Thyroid gland (tissue), 4 donors: ENCODE results near the gene ADAMTS12. TPM values are rescaled to one million over a fixed set of nuclear protein-coding genes. Genes with fewer than 3 reads are reported as not detected.

Source experiments
- DNase-seq, 2 donors: peaks; one replicate each; pipeline ENCODE4 v3.0.0-alpha.2; 2019
- H3K27ac ChIP-seq, 3 donors: fragments of 200-600 bp; sonication (generic); 1 replicate in 2 of 3; 2 replicates in 1 of 3; pipeline ENCODE4 v1.5.1; 2016 to 2019; ENCODE audit warnings: mild to moderate bottlenecking in 1 of 3, moderate library complexity in 1 of 3
- H3K27me3 ChIP-seq: fragments of 200-600 bp; sonication (generic); one replicate; pipeline ENCODE4 v1.5.1; 2019
- H3K36me3 ChIP-seq, 2 donors: fragments of 200-600 bp; sonication (generic); one replicate each; pipeline ENCODE4 v1.5.1; 2016 to 2019
- H3K4me1 ChIP-seq, 2 donors: fragments of 200-600 bp; sonication (generic); one replicate each; pipeline ENCODE4 v1.5.1; 2017 to 2019
- H3K4me3 ChIP-seq, 3 donors: fragments of 200-600 bp; sonication (generic); replicated peaks in 1 of 3; 1 replicate in 2 of 3; 2 replicates in 1 of 3; pipeline ENCODE4 v1.5.1; 2016; ENCODE audit warnings: mild to moderate bottlenecking in 1 of 3
- H3K9me3 ChIP-seq: fragments of 200-600 bp; sonication (generic); one replicate; pipeline ENCODE4 v1.5.1; 2017
- POLR2A ChIP-seq, 2 donors: fragments of 450-650 bp; IDR thresholded peaks; one replicate each; pipeline ENCODE4 v1.6.1; 2017; ENCODE audit warnings: antibody characterized with exemption in 2 of 2, mild to moderate bottlenecking in 2 of 2, moderate library complexity in 1 of 2
- WGBS, 2 donors: methylation state at CpG; one replicate each; pipeline ENCODE4 v1.1.5; 2017; 5-methylcytosine and 5-hydroxymethylcytosine counted together
- intact Hi-C: fragments of 100-400 bp; cut with DNase I; formaldehyde crosslinking; loops from one replicate; pipeline ENCODE4 v1.15.1; 2023
- total RNA-seq, 4 donors: library from RNA; depleted of rRNA; stranded (reverse); fragments of >200 nt; gene quantifications; one replicate each; pipeline ENCODE4 v1.2.3, GENCODE V29; 2016
- TF ChIP-seq, protein P1 (sequence below), 6 experiments: fragments of 200-600 bp in 3 of 6; fragments of 450-650 bp in 3 of 6; sonication (generic) in 3 of 6; IDR thresholded peaks; one replicate each; pipeline ENCODE4 v1.5.1; 2016 to 2019; ENCODE audit warnings: antibody characterized with exemption in 6 of 6, mild to moderate bottlenecking in 2 of 6, inconsistent platforms in 1 of 6, moderate library complexity in 1 of 6

The ADAMTS12 gene
- total RNA-seq, 4 donors from 2014 or later = 1.3 to 5.8 (median 2.3) TPM

DNA sequence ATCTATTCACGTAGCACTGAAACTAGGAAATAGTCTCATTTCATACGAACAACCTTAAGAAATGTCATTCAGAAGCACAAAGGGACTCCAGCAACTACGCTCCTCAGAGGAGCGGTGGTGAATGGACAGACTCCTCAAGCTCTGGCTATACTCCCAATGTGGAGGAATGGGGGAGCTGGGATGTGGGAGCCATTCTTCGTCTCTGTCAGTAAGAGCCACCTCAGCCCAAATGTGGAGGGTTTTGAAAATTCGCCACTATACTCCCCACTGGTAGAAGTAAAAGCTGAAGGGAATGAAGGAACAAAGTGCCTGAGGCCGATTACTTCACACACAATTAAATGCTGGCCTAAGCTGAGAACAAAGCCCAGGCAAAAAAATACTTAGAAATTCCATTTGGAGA, 96.3 kb downstream of the ADAMTS12 start:
- WGBS, 2 donors = 76 to 77% methylated on average over 7 of the region's 7 CpGs
- no peak overlapping the region for H3K27ac ChIP-seq
- TF ChIP-seq, protein P1, sequence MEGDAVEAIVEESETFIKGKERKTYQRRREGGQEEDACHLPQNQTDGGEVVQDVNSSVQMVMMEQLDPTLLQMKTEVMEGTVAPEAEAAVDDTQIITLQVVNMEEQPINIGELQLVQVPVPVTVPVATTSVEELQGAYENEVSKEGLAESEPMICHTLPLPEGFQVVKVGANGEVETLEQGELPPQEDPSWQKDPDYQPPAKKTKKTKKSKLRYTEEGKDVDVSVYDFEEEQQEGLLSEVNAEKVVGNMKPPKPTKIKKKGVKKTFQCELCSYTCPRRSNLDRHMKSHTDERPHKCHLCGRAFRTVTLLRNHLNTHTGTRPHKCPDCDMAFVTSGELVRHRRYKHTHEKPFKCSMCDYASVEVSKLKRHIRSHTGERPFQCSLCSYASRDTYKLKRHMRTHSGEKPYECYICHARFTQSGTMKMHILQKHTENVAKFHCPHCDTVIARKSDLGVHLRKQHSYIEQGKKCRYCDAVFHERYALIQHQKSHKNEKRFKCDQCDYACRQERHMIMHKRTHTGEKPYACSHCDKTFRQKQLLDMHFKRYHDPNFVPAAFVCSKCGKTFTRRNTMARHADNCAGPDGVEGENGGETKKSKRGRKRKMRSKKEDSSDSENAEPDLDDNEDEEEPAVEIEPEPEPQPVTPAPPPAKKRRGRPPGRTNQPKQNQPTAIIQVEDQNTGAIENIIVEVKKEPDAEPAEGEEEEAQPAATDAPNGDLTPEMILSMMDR (IDR thresholded peaks at IDR 0.05) = no peak
- TF ChIP-seq POLR2A (IDR thresholded peaks at IDR 0.05) = no peak
- no peaks in the 10 kb centered on the region for H3K36me3 ChIP-seq
- intact Hi-C loops = no loop called here
- no peaks in the 10 kb centered on the region for H3K4me1 ChIP-seq
- no peaks in the 10 kb centered on the region for H3K27me3 ChIP-seq
- H3K9me3 ChIP-seq = no peaks in the 10 kb centered on the region
- DNase-seq = no peak
- no peak overlapping the region for H3K4me3 ChIP-seq

DNA sequence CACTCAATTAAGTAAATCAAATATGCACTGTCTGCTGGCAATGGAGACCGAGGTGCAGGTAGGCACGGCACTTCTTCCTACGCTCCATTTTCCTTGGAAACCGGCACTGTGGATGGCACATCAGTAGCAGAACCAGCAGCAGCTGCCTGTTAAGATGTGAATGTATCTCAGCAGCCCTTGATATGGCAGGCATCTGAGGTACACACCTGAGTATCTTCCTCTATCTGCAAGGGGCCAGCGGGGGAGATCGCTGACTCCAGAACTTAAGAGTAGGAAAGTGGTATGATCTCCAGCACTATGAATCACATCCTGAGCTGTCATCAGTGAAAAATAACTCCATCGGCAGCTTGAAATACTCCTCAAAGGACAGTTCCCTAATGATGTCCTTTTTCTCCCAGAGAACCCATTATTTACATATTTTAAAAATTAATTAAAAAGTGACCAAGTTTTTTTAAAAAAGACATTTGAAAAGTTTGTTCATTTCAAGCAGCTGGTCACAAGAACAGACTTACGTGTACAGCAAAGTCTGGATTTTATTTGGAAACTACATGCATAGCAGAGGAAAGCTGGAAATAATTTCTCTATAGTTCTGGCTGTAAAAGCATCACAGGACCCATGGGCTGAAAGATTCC, 97.1 kb downstream of the ADAMTS12 start:
- Histone ChIP-seq H3K4me1 (no peaks in the 10 kb centered on the region), H3K9me3 (no peaks in the 10 kb centered on the region), H3K36me3 (no peaks in the 10 kb centered on the region), H3K27me3 (no peaks in the 10 kb centered on the region), H3K4me3 (no peak overlapping the region), H3K27ac (no peak overlapping the region)
- no peak for DNase-seq
- intact Hi-C loops = no loop called here
- 83 to 85% methylated on average over 8 of the region's 8 CpGs for WGBS, 2 donors
- TF ChIP-seq POLR2A (IDR thresholded peaks at IDR 0.05) = no peak
- TF ChIP-seq, protein P1 (IDR thresholded peaks at IDR 0.05) = no peak

DNA sequence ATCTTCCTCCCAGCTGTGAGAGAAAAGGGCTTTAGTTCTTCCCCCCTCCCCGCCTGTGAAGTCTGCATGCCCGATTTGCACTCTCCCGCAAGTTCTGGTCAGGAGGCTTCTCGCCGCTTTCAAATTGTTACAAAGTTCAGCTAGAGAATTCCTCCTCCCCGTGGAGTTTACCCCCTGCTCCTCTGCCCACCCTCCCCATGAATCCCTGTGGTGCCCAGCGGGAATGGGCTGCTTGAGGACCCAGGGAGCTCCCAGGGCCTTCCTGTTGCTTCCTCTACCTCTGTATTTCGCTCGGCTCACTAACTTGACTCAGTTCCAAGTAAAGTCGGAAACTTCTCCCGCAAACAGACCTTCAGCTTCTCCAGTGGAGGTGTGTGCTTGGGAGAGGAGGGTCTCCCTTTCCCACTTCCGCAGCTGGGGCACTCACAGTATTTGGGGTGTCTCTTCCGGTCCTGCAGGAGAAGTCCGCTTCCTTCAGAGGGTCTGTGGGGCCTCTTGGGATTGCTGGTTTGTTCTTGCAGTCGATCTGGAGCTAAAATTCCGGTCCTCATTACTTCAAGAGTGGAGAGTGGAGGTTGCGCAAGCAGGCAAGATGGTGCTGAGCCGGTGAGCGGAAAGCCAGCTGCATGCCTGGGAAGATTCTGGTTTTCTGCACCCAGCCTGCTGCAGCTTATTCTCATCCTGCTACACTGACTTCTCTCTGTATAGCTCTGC, 97.8 kb downstream of the ADAMTS12 start:
- Histone ChIP-seq H3K27ac (no peak overlapping the region), H3K36me3 (no peaks in the 10 kb centered on the region), H3K9me3 (no peaks in the 10 kb centered on the region), H3K27me3 (no peaks in the 10 kb centered on the region), H3K4me1 (no peaks in the 10 kb centered on the region), H3K4me3 (no peak overlapping the region)
- WGBS, 2 donors = 69 to 71% methylated on average over 19 of the region's 19 CpGs
- intact Hi-C loops = no loop called here
- no peak for TF ChIP-seq POLR2A (IDR thresholded peaks at IDR 0.05)
- TF ChIP-seq, protein P1 (IDR thresholded peaks at IDR 0.05) = no peak
- DNase-seq = no peak

DNA sequence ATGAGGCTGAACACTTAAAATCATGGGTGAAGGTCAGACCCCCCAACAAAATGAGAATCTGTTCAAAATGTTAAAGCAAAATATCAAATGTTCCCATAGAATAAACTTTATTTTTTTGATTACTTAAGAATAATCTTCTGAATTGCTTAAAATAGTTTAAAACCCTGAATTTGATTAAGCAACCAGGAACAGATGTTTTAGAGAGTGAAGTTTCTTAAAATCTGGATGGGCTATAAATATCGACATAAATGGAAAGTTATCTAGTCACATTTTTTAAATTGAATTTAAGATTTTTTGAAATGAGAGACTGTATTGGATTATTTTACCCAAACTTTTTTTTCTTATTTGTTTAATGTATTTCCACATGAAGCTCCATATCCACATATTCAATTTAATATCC, 98.5 kb downstream of the ADAMTS12 start:
- 83 to 84% methylated on average over 1 of the region's 1 CpG for WGBS, 2 donors
- intact Hi-C loops = no loop called here
- Histone ChIP-seq H3K27ac (no peak overlapping the region), H3K36me3 (no peaks in the 10 kb centered on the region), H3K4me3 (no peak overlapping the region), H3K4me1 (no peaks in the 10 kb centered on the region), H3K9me3 (no peaks in the 10 kb centered on the region), H3K27me3 (no peaks in the 10 kb centered on the region)
- TF ChIP-seq POLR2A (IDR thresholded peaks at IDR 0.05) = no peak
- TF ChIP-seq, protein P1 (IDR thresholded peaks at IDR 0.05) = no peak
- no peak for DNase-seq

DNA sequence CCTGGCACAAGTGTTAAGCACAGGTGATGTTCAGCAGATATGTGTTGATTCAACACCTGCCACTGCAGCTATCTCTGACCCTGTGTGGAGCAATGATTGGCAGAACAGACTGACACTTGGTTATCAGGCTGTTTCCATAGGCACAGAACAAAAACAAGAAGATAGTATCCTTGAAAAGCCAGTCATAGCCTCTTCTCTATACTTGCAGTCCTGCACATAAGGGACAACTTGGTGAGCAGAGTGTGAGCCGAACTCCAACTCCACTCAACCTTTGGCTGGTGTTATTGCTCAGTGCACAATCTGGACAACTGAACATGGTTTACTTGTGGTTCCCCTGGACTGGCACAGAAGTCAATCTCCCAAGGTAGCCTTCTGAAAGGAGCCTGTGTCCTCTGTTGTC, 99.2 kb downstream of the ADAMTS12 start:
- Histone ChIP-seq H3K27ac (no peak overlapping the region), H3K4me1 (no peaks in the 10 kb centered on the region), H3K9me3 (no peaks in the 10 kb centered on the region), H3K36me3 (no peaks in the 10 kb centered on the region), H3K27me3 (no peaks in the 10 kb centered on the region), H3K4me3 (no peak overlapping the region)
- intact Hi-C loops = no loop called here
- no peak for DNase-seq
- WGBS, 2 donors = 89 to 94% methylated on average over 1 of the region's 1 CpG
- TF ChIP-seq, protein P1 (IDR thresholded peaks at IDR 0.05) = no peak
- TF ChIP-seq POLR2A (IDR thresholded peaks at IDR 0.05) = no peak
